HEK293 (cell line): ENCODE results near the gene CNTNAP3B.
"Not testable (repeated sequence)": the region's sequence is repeated elsewhere in the genome, so short reads cannot be mapped to it uniquely, and the experiment has no call there.

ENCODE experiments used
- CTCF ChIP-seq: fragments of 450-650 bp; formaldehyde crosslinking; IDR thresholded peaks from 2 replicates; pipeline ENCODE4 v1.5.1; 2016; ENCODE audit warnings: missing biosample characterization, missing genetic modification characterization
- ZBTB1 ChIP-seq: fragments of 450-650 bp; formaldehyde crosslinking; IDR thresholded peaks from 2 replicates; pipeline ENCODE4 v1.5.1; 2016; ENCODE audit warnings: missing biosample characterization, missing genetic modification characterization
- ZBTB20 ChIP-seq: fragments of 450-650 bp; formaldehyde crosslinking; IDR thresholded peaks from 2 replicates; pipeline ENCODE4 v1.5.1; 2016; ENCODE audit warnings: missing biosample characterization, missing genetic modification characterization
- ZNF146 ChIP-seq: fragments of 450-650 bp; formaldehyde crosslinking; IDR thresholded peaks from 2 replicates; pipeline ENCODE4 v1.5.1; 2016; ENCODE audit warnings: missing biosample characterization, missing genetic modification characterization
- ZNF221 ChIP-seq: fragments of 450-650 bp; formaldehyde crosslinking; IDR thresholded peaks from 2 replicates; pipeline ENCODE4 v1.5.1; 2017; ENCODE audit warnings: missing biosample characterization, missing genetic modification characterization, borderline replicate concordance
- ZNF23 ChIP-seq: fragments of 450-650 bp; formaldehyde crosslinking; IDR thresholded peaks from 2 replicates; pipeline ENCODE4 v1.5.1; 2016; ENCODE audit warnings: missing biosample characterization, missing genetic modification characterization, borderline replicate concordance
- ZNF416 ChIP-seq: fragments of 450-650 bp; formaldehyde crosslinking; IDR thresholded peaks from 2 replicates; pipeline ENCODE4 v1.5.1; 2016; ENCODE audit warnings: missing biosample characterization, missing genetic modification characterization
- TF ChIP-seq, protein P1 (sequence below): fragments of 450-650 bp; formaldehyde crosslinking; IDR thresholded peaks from 2 replicates; pipeline ENCODE4 v1.5.1; 2017; ENCODE audit warnings: missing biosample characterization, missing genetic modification characterization

DNA sequence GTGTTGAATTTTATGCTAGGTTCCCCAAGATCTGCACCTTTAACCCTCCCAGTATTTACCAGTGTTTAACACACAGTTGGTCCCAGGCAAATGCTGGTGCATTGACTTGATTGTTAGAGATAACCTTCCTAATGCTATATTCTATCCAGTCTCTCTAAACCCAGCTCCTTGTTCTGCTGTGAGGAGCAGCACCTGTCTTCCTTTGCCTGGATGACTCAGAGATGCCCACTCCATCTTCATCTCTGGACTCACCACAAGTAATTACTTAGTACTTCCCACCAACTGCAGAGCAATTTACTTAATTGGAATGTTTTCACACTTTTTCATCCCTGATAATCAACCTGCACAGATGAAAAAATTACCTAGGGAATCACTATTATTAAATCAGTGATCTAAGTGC lies 108.6 kb downstream of the CNTNAP3B start:
- not testable (repeated sequence) for TF ChIP-seq ZBTB20 (tag by site-specific recombination); CTCF (tag by site-specific recombination); ZNF146; ZNF23 (tag by site-specific recombination); ZBTB1 (tag by site-specific recombination); ZNF221 (tag by site-specific recombination); ZNF416
- TF ChIP-seq, protein P1, sequence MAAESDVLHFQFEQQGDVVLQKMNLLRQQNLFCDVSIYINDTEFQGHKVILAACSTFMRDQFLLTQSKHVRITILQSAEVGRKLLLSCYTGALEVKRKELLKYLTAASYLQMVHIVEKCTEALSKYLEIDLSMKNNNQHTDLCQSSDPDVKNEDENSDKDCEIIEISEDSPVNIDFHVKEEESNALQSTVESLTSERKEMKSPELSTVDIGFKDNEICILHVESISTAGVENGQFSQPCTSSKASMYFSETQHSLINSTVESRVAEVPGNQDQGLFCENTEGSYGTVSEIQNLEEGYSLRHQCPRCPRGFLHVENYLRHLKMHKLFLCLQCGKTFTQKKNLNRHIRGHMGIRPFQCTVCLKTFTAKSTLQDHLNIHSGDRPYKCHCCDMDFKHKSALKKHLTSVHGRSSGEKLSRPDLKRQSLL (tag by site-specific recombination): not testable (repeated sequence)
